ENCODE measurements around the gene SESN3.

DNA sequence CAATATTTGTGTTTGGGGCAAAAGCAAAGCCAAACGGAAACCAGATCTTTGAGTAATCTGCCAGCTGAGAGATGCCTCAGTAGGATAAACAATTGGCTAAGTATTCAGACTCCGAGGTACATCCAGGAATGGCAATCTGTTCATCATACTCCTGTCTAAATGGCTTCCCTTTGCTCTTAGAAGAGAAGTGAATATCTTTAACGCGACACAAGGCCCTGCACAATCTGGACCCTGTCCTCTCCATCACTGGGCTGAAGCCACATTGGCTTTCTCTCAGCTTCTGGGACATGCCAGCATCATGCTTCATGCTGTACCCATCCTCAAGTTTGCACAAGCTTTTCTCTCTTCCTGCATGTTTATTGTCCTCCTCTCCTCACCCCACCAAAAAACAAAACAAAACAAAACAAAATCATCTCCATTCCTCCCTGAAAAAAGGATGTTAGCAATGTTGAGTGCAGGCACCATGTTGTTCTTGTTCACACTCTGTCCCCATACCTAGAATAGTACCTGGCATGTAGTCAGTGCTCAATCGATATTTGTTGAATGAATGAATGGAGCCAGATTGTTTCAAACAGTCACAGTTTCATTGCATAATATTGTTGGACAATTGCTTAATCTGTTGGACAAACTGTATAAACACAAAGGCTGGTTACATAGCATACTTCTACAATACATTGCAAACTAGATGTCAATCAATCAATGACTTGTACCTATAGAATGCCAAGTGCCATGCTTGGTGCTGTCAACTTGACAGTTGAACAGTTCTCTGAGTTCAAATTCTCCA lies 38.2 kb upstream of the SESN3 start:
- TF ChIP-seq, protein P1, sequence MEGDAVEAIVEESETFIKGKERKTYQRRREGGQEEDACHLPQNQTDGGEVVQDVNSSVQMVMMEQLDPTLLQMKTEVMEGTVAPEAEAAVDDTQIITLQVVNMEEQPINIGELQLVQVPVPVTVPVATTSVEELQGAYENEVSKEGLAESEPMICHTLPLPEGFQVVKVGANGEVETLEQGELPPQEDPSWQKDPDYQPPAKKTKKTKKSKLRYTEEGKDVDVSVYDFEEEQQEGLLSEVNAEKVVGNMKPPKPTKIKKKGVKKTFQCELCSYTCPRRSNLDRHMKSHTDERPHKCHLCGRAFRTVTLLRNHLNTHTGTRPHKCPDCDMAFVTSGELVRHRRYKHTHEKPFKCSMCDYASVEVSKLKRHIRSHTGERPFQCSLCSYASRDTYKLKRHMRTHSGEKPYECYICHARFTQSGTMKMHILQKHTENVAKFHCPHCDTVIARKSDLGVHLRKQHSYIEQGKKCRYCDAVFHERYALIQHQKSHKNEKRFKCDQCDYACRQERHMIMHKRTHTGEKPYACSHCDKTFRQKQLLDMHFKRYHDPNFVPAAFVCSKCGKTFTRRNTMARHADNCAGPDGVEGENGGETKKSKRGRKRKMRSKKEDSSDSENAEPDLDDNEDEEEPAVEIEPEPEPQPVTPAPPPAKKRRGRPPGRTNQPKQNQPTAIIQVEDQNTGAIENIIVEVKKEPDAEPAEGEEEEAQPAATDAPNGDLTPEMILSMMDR (IDR thresholded peaks at IDR 0.05; ENCODE audit: low read length) = no peak
- TF ChIP-seq EZH2 (optimal IDR thresholded peaks at IDR 0.05; ENCODE audit: low read depth, low read length) = no peak
- TF ChIP-seq EZH2phosphoT487 (IDR thresholded peaks at IDR 0.05; ENCODE audit: low read length) = no peak

Measured in MM.1S (cell line).